Non-pigmented ciliary epithelial cell (primary cell): Measurements from ENCODE around the gene PHYHD1.

Source experiments
- DNase-seq: peaks from one replicate; pipeline ENCODE4 v3.0.0-alpha.2; 2010; ENCODE audit warnings: low read depth

The PHYHD1 gene

GRCh38 chr9:128901379-128901778 lies 19.4 kb upstream of the PHYHD1 start:
- DNase-seq, result no peak

DNA sequence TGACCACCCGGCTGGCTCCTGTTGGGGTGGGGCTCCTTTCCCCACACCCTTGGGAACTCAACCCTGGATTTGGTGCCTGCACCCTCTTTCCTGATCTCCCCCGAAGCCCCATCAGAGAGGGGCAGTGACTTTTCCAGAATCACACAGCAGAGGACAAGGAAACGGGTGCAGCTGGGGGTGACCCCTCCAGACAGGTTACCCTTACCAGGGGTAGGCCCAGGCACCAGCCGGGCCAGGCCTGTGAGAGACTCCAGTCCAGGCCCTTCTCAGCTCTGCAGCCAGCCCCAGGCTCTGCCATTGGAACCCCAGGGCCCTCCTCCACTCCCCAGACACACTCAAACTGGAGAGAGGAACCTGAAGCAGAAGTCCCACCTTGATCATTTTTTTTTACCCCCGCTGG lies 19.0 kb upstream of the PHYHD1 start:
- DNase-seq, result no peak

- DNase-seq, result no peak
Measured at GRCh38 chr9:128902351-128903078, 18.3 kb upstream of the PHYHD1 start.

DNA sequence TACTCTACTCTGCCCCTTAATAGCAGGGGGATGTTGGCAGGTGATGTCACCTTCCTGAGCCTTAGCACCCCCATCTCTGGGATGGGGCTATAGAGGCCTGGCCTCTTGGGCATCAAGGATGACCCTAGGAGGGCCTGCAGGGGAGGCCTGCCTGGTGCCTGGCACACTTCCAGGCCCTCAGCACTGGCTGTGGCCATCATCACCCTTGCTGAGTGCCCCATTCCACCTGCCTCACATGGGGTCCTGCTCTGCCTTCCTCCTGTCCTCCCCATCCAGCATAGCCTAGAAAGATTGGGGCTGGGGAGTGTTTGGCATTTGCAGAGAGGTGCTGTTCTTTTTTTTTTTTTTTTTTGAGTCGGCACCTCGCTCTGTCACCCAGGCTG lies 17.7 kb upstream of the PHYHD1 start:
- no peak for DNase-seq

- DNase-seq, result no peak
Measured at GRCh38 chr9:128903871-128904620, 16.7 kb upstream of the PHYHD1 start.

GRCh38 chr9:128905964-128906363 lies 14.8 kb upstream of the PHYHD1 start:
- DNase-seq, result no peak

GRCh38 chr9:128906741-128907140 lies 14.0 kb upstream of the PHYHD1 start:
- no peak for DNase-seq

GRCh38 chr9:128908372-128908771 lies 12.4 kb upstream of the PHYHD1 start:
- no peak for DNase-seq

GRCh38 chr9:128909859-128910258 lies 10.9 kb upstream of the PHYHD1 start:
- no peak for DNase-seq

- DNase-seq, result no peak
Measured at GRCh38 chr9:128910906-128911305, 9.9 kb upstream of the PHYHD1 start.

DNA sequence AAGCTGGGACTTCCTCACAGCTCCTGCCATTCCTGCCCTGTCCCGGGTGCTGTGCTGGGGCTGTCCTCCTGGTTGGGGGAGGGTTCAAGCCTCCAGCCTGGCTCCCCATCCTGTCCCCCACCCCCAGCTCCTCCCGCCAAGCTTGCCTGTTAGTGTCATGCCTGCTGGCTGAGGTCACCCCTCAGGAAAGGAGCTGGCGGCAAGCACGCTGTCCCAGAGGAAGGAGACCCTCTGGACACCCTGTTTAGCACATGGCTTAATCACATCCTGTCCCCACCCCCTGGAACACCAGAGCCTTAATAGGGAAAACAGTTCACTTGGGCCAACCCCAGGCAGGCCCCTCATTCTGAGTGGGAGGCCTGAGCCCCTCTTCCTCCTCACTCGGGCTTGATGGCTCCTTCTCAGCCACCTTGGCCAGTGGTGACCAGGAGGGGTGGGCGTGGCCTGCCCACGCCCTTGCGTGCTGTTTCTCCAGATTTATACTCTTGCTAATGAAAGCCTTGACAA lies 9.2 kb upstream of the PHYHD1 start:
- no peak for DNase-seq

DNA sequence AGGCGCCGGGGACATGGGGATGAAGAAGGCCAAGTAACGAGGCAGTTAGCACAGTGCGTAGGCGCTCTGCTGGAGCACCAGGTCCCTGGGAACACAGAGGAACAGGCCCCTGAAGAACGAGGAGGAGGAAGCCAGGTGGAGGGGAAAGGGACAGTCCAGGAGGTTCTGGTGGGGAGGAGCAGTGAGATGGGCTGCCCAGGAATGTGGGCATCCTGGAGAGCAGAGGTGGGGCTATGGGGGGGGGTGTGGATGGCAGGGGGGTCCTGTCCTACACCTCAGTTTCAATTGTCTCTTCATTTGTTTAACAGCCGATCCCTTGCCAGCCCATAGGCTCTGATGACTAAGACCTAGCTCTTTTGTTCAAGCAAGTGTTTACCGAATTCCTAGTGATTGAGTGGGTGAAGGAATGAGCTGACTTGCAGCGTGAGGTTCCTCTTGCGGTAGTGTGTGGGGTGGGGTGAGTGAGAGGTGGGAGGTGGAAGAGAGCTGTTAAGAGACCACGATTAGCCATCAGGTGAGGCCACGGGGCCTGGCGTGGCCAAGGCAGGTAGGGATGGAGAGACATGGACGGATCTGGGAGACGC lies 8.4 kb upstream of the PHYHD1 start:
- peak; percentile 89 for DNase-seq

DNA sequence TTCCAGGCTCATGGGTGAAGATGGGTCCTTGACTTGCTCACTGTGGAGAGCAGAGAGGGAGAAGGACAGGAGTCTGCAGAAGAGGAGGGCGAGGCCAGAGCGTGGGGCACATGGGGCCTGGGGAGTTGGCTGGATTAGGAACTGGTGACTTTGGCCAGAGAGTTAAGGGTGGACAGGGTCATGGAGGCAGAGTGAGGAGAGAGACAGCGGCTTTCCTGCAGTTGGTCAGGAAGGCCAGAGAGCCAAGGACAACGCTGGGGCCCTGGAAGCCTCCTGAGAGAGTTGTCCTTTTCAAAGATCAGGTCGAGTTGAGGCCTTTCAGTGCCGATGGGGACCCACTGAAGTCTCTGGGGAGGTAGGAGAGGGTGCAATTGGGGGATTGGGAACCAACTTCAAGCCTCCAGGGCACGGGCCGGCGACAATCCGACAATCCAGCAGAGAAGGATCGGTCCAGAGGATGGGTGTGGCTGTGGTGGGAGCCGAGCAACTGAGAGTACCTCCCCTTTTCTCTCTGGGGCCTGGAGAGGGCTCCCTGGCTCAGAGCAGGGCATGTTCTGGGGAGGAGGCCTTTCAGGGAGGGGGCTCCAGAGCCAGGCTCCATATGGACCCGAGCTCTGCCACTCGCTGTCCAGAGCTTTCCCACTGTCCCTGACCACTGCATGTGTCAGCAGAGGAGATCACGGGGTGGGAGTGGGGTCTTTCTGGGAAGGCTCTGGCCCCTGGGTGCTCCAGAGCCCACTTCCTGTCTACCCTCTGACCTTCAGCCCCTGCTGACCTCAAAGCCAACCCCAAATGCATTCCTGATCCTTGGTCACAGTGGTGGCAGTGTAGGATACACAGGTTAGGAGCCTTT lies 7.5 kb upstream of the PHYHD1 start:
- no peak for DNase-seq

DNA sequence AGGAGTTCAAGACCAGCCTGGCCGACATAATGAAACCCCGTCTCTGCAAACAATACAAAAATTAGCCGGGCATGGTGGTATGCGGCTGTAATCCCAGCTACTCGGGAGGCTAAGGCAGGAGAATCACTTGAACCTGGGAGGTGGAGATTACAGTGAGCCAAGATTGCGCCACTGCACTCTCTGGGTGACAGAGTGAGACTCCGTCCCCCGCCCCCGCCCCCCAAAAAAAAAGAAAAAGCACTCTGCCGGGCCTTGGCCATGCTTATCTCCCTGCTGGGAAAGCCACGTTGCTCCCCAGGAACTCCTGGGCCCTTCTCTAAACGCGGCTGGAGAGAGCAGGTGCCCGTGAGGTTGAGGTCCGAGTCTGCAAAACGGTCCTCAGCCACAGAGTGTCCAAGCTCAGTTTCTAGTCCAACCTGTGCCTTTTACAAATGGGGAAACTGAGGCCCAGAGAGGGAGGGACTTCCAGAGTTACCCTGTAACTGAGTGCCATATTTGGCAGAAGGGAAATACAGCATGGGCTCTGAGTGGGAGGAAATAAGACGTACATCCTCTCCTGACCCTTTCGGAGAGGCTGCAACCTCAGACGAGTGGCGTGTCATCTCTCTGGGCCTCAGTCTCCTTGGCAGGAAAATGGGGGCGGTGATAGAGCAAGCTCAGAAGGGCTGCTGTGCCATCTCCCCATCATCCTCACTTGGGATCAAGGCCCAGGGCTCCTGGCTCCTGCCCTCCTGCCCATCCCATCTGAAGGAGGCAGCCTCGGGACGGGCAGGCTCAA lies 6.6 kb upstream of the PHYHD1 start:
- no peak for DNase-seq

- no peak for DNase-seq
Measured at GRCh38 chr9:128916204-128916603, 4.6 kb upstream of the PHYHD1 start.

DNA sequence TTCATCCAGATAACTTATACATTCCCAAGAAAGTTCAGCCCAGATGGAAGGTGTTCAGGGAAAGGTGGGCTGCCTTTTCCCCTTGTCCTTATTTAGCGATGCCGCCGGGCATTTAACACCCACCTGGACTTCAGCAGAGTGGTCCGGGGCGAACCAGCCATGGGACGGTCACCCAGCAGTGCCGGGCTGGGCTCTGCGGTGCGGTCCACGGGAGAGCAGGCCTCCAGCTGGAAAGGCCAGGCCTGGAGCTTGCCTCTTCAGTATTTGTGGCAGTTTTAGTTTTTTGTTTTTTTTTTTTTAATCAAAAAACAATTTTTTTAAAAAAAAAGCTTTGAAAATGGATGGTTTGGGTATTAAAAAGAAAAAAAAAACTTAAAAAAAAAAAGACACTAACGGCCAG lies 4.0 kb upstream of the PHYHD1 start:
- no peak for DNase-seq

GRCh38 chr9:128917151-128917849 lies 3.5 kb upstream of the PHYHD1 start:
- DNase-seq, result no peak

- DNase-seq, result no peak
Measured at GRCh38 chr9:128918921-128919320, 1.9 kb upstream of the PHYHD1 start.

GRCh38 chr9:128919402-128920089 lies 1.2 kb upstream of the PHYHD1 start:
- DNase-seq, result no peak
